ENCODE measurements around the gene BICDL1.

The BICDL1 gene

GRCh38 chr12:120095736-120096135, 106.7 kb downstream of the BICDL1 start:
- TF ChIP-seq CTCF (IDR thresholded peaks at IDR 0.05) = no peak

- no peak for TF ChIP-seq CTCF (IDR thresholded peaks at IDR 0.05)
Measured at GRCh38 chr12:120096671-120097202, 107.7 kb downstream of the BICDL1 start.

GRCh38 chr12:120098756-120099470, 109.9 kb downstream of the BICDL1 start:
- TF ChIP-seq CTCF (IDR thresholded peaks at IDR 0.05) = no peak

- TF ChIP-seq CTCF (IDR thresholded peaks at IDR 0.05) = no peak
Measured at GRCh38 chr12:120099738-120100137, 110.7 kb downstream of the BICDL1 start.

- TF ChIP-seq CTCF (IDR thresholded peaks at IDR 0.05) = no peak
Measured at GRCh38 chr12:120100630-120101029, 111.6 kb downstream of the BICDL1 start.

- no peak for TF ChIP-seq CTCF (IDR thresholded peaks at IDR 0.05)
Measured at GRCh38 chr12:120101182-120101581, 112.1 kb downstream of the BICDL1 start.

GRCh38 chr12:120101617-120102016, 112.6 kb downstream of the BICDL1 start:
- TF ChIP-seq CTCF (IDR thresholded peaks at IDR 0.05) = no peak

Data from LNCAP (cell line).